ENCODE measurements around the gene NPAS2. TPM values are rescaled to one million over a fixed set of nuclear protein-coding genes. Genes with fewer than 3 reads are reported as not detected.

Gene NPAS2
- total and polyA plus RNA-seq, 4 donors, result 5.9 to 17.1 (median 10.4) TPM

- H3K4me1 ChIP-seq (ENCODE audit: control insufficient read depth in 5 of 5, insufficient read depth in 5 of 5, low read length in 5 of 5), result peaks cover 4 to 18% (median 7%) of the 10 kb centered on the region in 5 donors
- WGBS, 2 donors, result 75 to 82% methylated on average over 3 of the region's 3 CpGs
- DNase-seq, result no peak
Measured at GRCh38 chr2:100888601-100889000, 68.7 kb downstream of the NPAS2 start.

GRCh38 chr2:100889286-100889685 is 69.3 kb downstream of the NPAS2 start:
- Histone ChIP-seq H3K9ac (ENCODE audit: insufficient read depth in 1 of 2, low read length in 2 of 2) (no peak overlapping the region), H3K27ac (ENCODE audit: low read depth in 1 of 2, low read length in 1 of 2) (no peak overlapping the region), H3K9me3 (ENCODE audit: control insufficient read depth in 4 of 4, insufficient read depth in 3 of 4, low read length in 3 of 4) (peaks cover 0 to 2% (median 0%) of the 10 kb centered on the region in 4 donors), H3K4me1 (ENCODE audit: control insufficient read depth in 5 of 5, insufficient read depth in 5 of 5, low read length in 5 of 5) (peaks cover 0 to 11% (median 6%) of the 10 kb centered on the region in 5 donors), H3K27me3 (ENCODE audit: control insufficient read depth in 3 of 3, insufficient read depth in 3 of 3, low read length in 2 of 3) (no peaks in the 10 kb centered on the region), H3K4me3 (no peak overlapping the region), H3K36me3 (ENCODE audit: control insufficient read depth in 4 of 4, insufficient read depth in 4 of 4, low read length in 4 of 4) (no peaks in the 10 kb centered on the region)
- ATAC-seq (ENCODE audit: insufficient read depth, low FRiP score) (no peak), DNase-seq (no peak)
- TF ChIP-seq CTCF (IDR thresholded peaks at IDR 0.05; ENCODE audit: control extremely low read depth, extremely low read depth), result no peak
- WGBS, 2 donors, result 76 to 84% methylated on average over 6 of the region's 6 CpGs

More at GRCh38 chr2:100888601-100889000, 68.7 kb downstream of the NPAS2 start:
- Histone ChIP-seq H3K36me3 (ENCODE audit: control insufficient read depth in 4 of 4, insufficient read depth in 4 of 4, low read length in 4 of 4) (no peaks in the 10 kb centered on the region), H3K4me3 (no peak overlapping the region), H3K9ac (ENCODE audit: insufficient read depth in 1 of 2, low read length in 2 of 2) (no peak overlapping the region), H3K27ac (ENCODE audit: low read depth in 1 of 2, low read length in 1 of 2) (no peak overlapping the region), H3K9me3 (ENCODE audit: control insufficient read depth in 4 of 4, insufficient read depth in 3 of 4, low read length in 3 of 4) (peaks cover 0 to 2% (median 0%) of the 10 kb centered on the region in 4 donors), H3K27me3 (ENCODE audit: control insufficient read depth in 3 of 3, insufficient read depth in 3 of 3, low read length in 2 of 3) (no peaks in the 10 kb centered on the region)
- ATAC-seq (ENCODE audit: insufficient read depth, low FRiP score), result no peak
- TF ChIP-seq CTCF (IDR thresholded peaks at IDR 0.05; ENCODE audit: control extremely low read depth, extremely low read depth), result no peak

GRCh38 chr2:100891906-100892642 is 72.1 kb downstream of the NPAS2 start:
- no peak for TF ChIP-seq CTCF (IDR thresholded peaks at IDR 0.05; ENCODE audit: control extremely low read depth, extremely low read depth)
- H3K27me3 ChIP-seq (ENCODE audit: control insufficient read depth in 3 of 3, insufficient read depth in 3 of 3, low read length in 2 of 3), result no peaks in the 10 kb centered on the region
- no peak overlapping the region for H3K4me3 ChIP-seq
- H3K9ac ChIP-seq (ENCODE audit: insufficient read depth in 1 of 2, low read length in 2 of 2), result no peak overlapping the region
- no peak for DNase-seq
- ATAC-seq (ENCODE audit: insufficient read depth, low FRiP score), result no peak
- peaks cover 0 to 2% (median 0%) of the 10 kb centered on the region in 4 donors for H3K9me3 ChIP-seq (ENCODE audit: control insufficient read depth in 4 of 4, insufficient read depth in 3 of 4, low read length in 3 of 4)
- H3K27ac ChIP-seq (ENCODE audit: low read depth in 1 of 2, low read length in 1 of 2), result no peak overlapping the region
- peaks cover 4 to 21% (median 10%) of the 10 kb centered on the region in 5 donors for H3K4me1 ChIP-seq (ENCODE audit: control insufficient read depth in 5 of 5, insufficient read depth in 5 of 5, low read length in 5 of 5)
- 74 to 81% methylated on average over 16 of the region's 16 CpGs for WGBS, 2 donors
- no peaks in the 10 kb centered on the region for H3K36me3 ChIP-seq (ENCODE audit: control insufficient read depth in 4 of 4, insufficient read depth in 4 of 4, low read length in 4 of 4)
